ENCODE results near the gene ST3GAL5. TPM values are rescaled to one million over a fixed set of nuclear protein-coding genes. Genes with fewer than 3 reads are reported as not detected.

The ST3GAL5 gene
- total and polyA plus RNA-seq, 2 donors (not counting 1 experiment from before 2014, with no cell fraction given), result 6.2 to 10.9 TPM

DNA sequence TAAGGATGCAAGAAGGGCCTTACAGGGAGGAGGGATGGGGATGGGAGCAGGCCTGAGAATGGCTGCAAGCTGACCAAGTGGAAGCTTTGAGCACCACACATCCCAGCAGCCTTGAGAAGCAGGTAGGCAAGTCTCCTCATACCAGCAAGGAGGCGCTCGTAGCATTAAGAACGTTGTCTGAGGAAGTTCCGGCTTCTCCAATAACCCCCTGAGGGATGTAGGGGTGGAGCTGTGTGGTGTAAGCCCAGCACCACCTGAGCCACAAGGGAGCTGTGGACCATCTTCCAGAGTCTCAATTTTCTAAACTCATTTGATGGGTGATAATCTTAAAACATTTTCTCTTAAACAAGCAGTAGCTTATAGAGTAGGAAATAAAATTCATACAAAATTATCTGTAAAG is 50.6 kb downstream of the ST3GAL5 start:
- no peak overlapping the region for H2AFZ ChIP-seq (ENCODE audit: low read length)
- DNase-seq (ENCODE audit: low read depth in 2 of 2), result no peak
- H3K9me3 ChIP-seq (ENCODE audit: control insufficient read depth, insufficient read depth, low read depth, low read length), result no peaks in the 10 kb centered on the region
- no peak overlapping the region for H3K4me2 ChIP-seq (ENCODE audit: extremely low read depth, insufficient read depth, low read length)
- TF ChIP-seq, protein P1, sequence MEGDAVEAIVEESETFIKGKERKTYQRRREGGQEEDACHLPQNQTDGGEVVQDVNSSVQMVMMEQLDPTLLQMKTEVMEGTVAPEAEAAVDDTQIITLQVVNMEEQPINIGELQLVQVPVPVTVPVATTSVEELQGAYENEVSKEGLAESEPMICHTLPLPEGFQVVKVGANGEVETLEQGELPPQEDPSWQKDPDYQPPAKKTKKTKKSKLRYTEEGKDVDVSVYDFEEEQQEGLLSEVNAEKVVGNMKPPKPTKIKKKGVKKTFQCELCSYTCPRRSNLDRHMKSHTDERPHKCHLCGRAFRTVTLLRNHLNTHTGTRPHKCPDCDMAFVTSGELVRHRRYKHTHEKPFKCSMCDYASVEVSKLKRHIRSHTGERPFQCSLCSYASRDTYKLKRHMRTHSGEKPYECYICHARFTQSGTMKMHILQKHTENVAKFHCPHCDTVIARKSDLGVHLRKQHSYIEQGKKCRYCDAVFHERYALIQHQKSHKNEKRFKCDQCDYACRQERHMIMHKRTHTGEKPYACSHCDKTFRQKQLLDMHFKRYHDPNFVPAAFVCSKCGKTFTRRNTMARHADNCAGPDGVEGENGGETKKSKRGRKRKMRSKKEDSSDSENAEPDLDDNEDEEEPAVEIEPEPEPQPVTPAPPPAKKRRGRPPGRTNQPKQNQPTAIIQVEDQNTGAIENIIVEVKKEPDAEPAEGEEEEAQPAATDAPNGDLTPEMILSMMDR (conservative IDR thresholded peaks at IDR 0.05 in 1 of 2, IDR thresholded peaks at IDR 0.05 in 1 of 2; ENCODE audit: low read depth in 1 of 2, low read length in 2 of 2), result no peak
- no peak for TF ChIP-seq EZH2 (IDR thresholded peaks at IDR 0.05; ENCODE audit: low read length, missing control alignments)
- H3K4me1 ChIP-seq (ENCODE audit: control insufficient read depth, extremely low read depth, insufficient read depth, low read length), result no peaks in the 10 kb centered on the region
- H3K27me3 ChIP-seq (ENCODE audit: control insufficient read depth, insufficient read depth, low read length), result no peaks in the 10 kb centered on the region
- no peaks in the 10 kb centered on the region for H4K20me1 ChIP-seq (ENCODE audit: control insufficient read depth, extremely low read depth, insufficient read depth, low read length)
- no peak overlapping the region for H3K27ac ChIP-seq (ENCODE audit: insufficient read depth, low read length)
- H3K36me3 ChIP-seq (ENCODE audit: control insufficient read depth, insufficient read depth, low read length), result no peaks in the 10 kb centered on the region
- no peak overlapping the region for H3K4me3 ChIP-seq (replicated peaks in 1 of 4; ENCODE audit: control extremely low read depth in 1 of 4, insufficient read depth in 1 of 4, low read depth in 3 of 4, low read length in 4 of 4)
- H3K79me2 ChIP-seq (ENCODE audit: control insufficient read depth, insufficient read depth, low read length), result no peaks in the 10 kb centered on the region
- H3K9ac ChIP-seq (ENCODE audit: insufficient read depth, low read length), result no peak overlapping the region

DNA sequence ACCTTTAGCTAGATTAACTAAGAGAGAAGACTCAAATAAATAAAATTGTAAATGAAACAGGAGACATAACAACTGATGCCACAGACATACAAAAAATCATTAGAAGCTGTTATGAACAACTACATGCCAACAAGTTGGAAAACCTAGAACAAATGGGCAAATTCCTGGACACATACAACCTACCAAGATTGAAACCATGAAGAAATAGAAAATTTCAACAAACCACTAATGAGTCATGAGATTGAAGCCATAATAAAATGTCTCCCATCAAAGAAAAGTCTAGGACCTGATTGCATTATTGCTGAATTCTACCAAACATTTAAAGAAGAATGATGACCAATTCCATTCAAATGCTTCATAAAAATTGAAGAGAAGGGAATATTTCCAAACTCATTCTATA is 54.3 kb downstream of the ST3GAL5 start:
- no peak for TF ChIP-seq EZH2 (IDR thresholded peaks at IDR 0.05; ENCODE audit: low read length, missing control alignments)
- TF ChIP-seq, protein P1 (conservative IDR thresholded peaks at IDR 0.05 in 1 of 2, IDR thresholded peaks at IDR 0.05 in 1 of 2; ENCODE audit: low read depth in 1 of 2, low read length in 2 of 2), result no peak
- H3K27ac ChIP-seq (ENCODE audit: insufficient read depth, low read length), result no peak overlapping the region
- DNase-seq (ENCODE audit: low read depth in 2 of 2), result no peak
- no peaks in the 10 kb centered on the region for H3K79me2 ChIP-seq (ENCODE audit: control insufficient read depth, insufficient read depth, low read length)
- H3K4me2 ChIP-seq (ENCODE audit: extremely low read depth, insufficient read depth, low read length), result no peak overlapping the region
- no peak overlapping the region for H2AFZ ChIP-seq (ENCODE audit: low read length)
- no peaks in the 10 kb centered on the region for H4K20me1 ChIP-seq (ENCODE audit: control insufficient read depth, extremely low read depth, insufficient read depth, low read length)
- no peak overlapping the region for H3K4me3 ChIP-seq (replicated peaks in 1 of 4; ENCODE audit: control extremely low read depth in 1 of 4, insufficient read depth in 1 of 4, low read depth in 3 of 4, low read length in 4 of 4)
- H3K9ac ChIP-seq (ENCODE audit: insufficient read depth, low read length), result no peak overlapping the region
- no peaks in the 10 kb centered on the region for H3K36me3 ChIP-seq (ENCODE audit: control insufficient read depth, insufficient read depth, low read length)
- H3K4me1 ChIP-seq (ENCODE audit: control insufficient read depth, extremely low read depth, insufficient read depth, low read length), result no peaks in the 10 kb centered on the region
- no peaks in the 10 kb centered on the region for H3K9me3 ChIP-seq (ENCODE audit: control insufficient read depth, insufficient read depth, low read depth, low read length)
- no peaks in the 10 kb centered on the region for H3K27me3 ChIP-seq (ENCODE audit: control insufficient read depth, insufficient read depth, low read length)

DNA sequence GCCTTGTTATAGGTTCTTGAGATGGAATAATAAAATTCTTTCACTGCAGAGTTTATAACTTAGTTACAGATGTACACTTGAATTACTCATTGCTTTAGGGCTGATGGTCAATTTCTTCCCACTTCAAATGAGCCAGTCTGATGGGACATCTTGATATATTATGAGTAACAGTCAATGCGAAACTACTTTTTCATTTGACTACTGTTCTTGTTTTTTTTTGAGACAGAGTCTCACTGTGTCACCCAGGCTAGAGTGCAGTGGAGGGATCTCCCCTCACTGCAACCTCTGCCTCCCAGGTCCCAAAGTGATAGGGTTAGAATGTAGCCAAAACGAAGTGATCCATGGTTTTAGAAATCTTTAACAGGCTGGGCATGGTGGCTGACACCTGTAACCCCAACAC is 57.1 kb downstream of the ST3GAL5 start:
- Histone ChIP-seq H3K27me3 (ENCODE audit: control insufficient read depth, insufficient read depth, low read length) (no peaks in the 10 kb centered on the region), H3K79me2 (ENCODE audit: control insufficient read depth, insufficient read depth, low read length) (no peaks in the 10 kb centered on the region), H3K4me1 (ENCODE audit: control insufficient read depth, extremely low read depth, insufficient read depth, low read length) (no peaks in the 10 kb centered on the region), H3K36me3 (ENCODE audit: control insufficient read depth, insufficient read depth, low read length) (no peaks in the 10 kb centered on the region), H3K27ac (ENCODE audit: insufficient read depth, low read length) (no peak overlapping the region), H2AFZ (ENCODE audit: low read length) (no peak overlapping the region), H3K9me3 (ENCODE audit: control insufficient read depth, insufficient read depth, low read depth, low read length) (no peaks in the 10 kb centered on the region), H4K20me1 (ENCODE audit: control insufficient read depth, extremely low read depth, insufficient read depth, low read length) (no peaks in the 10 kb centered on the region), H3K9ac (ENCODE audit: insufficient read depth, low read length) (no peak overlapping the region), H3K4me2 (ENCODE audit: extremely low read depth, insufficient read depth, low read length) (no peak overlapping the region), H3K4me3 (replicated peaks in 1 of 4; ENCODE audit: control extremely low read depth in 1 of 4, insufficient read depth in 1 of 4, low read depth in 3 of 4, low read length in 4 of 4) (no peak overlapping the region)
- no peak for DNase-seq (ENCODE audit: low read depth in 2 of 2)
- TF ChIP-seq, protein P1 (conservative IDR thresholded peaks at IDR 0.05 in 1 of 2, IDR thresholded peaks at IDR 0.05 in 1 of 2; ENCODE audit: low read depth in 1 of 2, low read length in 2 of 2), result no peak
- no peak for TF ChIP-seq EZH2 (IDR thresholded peaks at IDR 0.05; ENCODE audit: low read length, missing control alignments)

Measured in fibroblast of lung (primary cell).